Hepatocyte (in vitro differentiated cells): ENCODE results near the gene TIE1. TPM values are rescaled to one million over a fixed set of nuclear protein-coding genes. Genes with fewer than 3 reads are reported as not detected.

Experiments used
- DNase-seq: peaks from one replicate; pipeline ENCODE4 v3.0.0-alpha.2; 2016; ENCODE audit warnings: low spot score
- H2AFZ ChIP-seq: fragments of 200-600 bp; sonication (generic); 2 replicates; pipeline ENCODE4 v1.6.0; 2016; ENCODE audit warnings: antibody characterized with exemption, mild to moderate bottlenecking
- H3K27ac ChIP-seq: fragments of 200-600 bp; sonication (generic); 2 replicates; pipeline ENCODE4 v1.5.1; 2016; ENCODE audit warnings: mild to moderate bottlenecking
- H3K27me3 ChIP-seq: fragments of 200-600 bp; sonication (generic); 2 replicates; pipeline ENCODE4 v1.6.1; 2016
- H3K36me3 ChIP-seq: fragments of 200-600 bp; sonication (generic); replicated peaks from 2 replicates; pipeline ENCODE4 v1.5.1; 2016; ENCODE audit warnings: low read depth; ENCODE audit not compliant: insufficient read depth
- H3K4me1 ChIP-seq: fragments of 200-600 bp; sonication (generic); 2 replicates; pipeline ENCODE4 v1.5.1; 2016; ENCODE audit warnings: mild to moderate bottlenecking, moderate library complexity; ENCODE audit not compliant: insufficient read depth
- H3K4me2 ChIP-seq: fragments of 200-600 bp; sonication (generic); 2 replicates; pipeline ENCODE4 v1.6.0; 2016
- H3K4me3 ChIP-seq: fragments of 200-600 bp; sonication (generic); 2 replicates; pipeline ENCODE4 v1.5.1; 2016; ENCODE audit warnings: mild to moderate bottlenecking
- H3K79me2 ChIP-seq: fragments of 200-600 bp; sonication (generic); 2 replicates; pipeline ENCODE4 v1.6.0; 2017; ENCODE audit warnings: mild to moderate bottlenecking
- H3K9me2 ChIP-seq: fragments of 200-600 bp; sonication (generic); replicated peaks from 2 replicates; pipeline ENCODE4 v1.6.0; 2017; ENCODE audit warnings: mild to moderate bottlenecking; ENCODE audit not compliant: insufficient read depth
- H3K9me3 ChIP-seq: fragments of 200-600 bp; sonication (generic); 2 replicates; pipeline ENCODE4 v1.5.1; 2016; ENCODE audit warnings: low read depth, mild to moderate bottlenecking
- H4K20me1 ChIP-seq: fragments of 200-600 bp; sonication (generic); 2 replicates; pipeline ENCODE4 v1.6.0; 2016; ENCODE audit warnings: mild to moderate bottlenecking; ENCODE audit not compliant: insufficient read depth, poor library complexity, severe bottlenecking
- CTCF ChIP-seq: fragments of 200-600 bp; sonication (generic); IDR thresholded peaks from 2 replicates; pipeline ENCODE4 v1.5.1; 2016; ENCODE audit warnings: antibody characterized with exemption, mild to moderate bottlenecking; ENCODE audit not compliant: poor library complexity
- EZH2 ChIP-seq: fragments of 200-600 bp; sonication (generic); IDR thresholded peaks from 2 replicates; pipeline ENCODE4 v1.6.1; 2016; ENCODE audit warnings: antibody characterized with exemption, mild to moderate bottlenecking, borderline replicate concordance
- EZH2phosphoT487 ChIP-seq: fragments of 200-600 bp; sonication (generic); IDR thresholded peaks from one replicate; pipeline ENCODE4 v1.6.1; 2018; ENCODE audit warnings: antibody characterized with exemption, mild to moderate bottlenecking, low read depth, moderate library complexity; ENCODE audit not compliant: unreplicated experiment, severe bottlenecking
- WGBS: methylation state at CpG from one replicate; pipeline ENCODE4 v1.1.6; 2016; ENCODE audit warnings: low lambda C conversion rate; ENCODE audit errors: missing lambda C conversion rate; 5-methylcytosine and 5-hydroxymethylcytosine counted together
- polyA plus RNA-seq: library from polyadenylated mRNA; unstranded; fragments of >200 nt; fragmentation: Nextera tagmentation; extraction: Ambion mirVana; gene quantifications from 2 replicates; pipeline ENCODE4 v1.2.1, GENCODE V29; 2016
- total RNA-seq: library from RNA; depleted of rRNA; stranded (reverse); fragments of >200 nt; gene quantifications from 2 replicates; pipeline ENCODE4 v1.2.3, GENCODE V29; 2014

Gene TIE1
- total and polyA plus RNA-seq, 2 experiments from 2014 or later = 0.33 to 1.2 TPM

GRCh38 chr1:43358121-43358745 is 57.5 kb downstream of the TIE1 start:
- H3K27ac ChIP-seq = peak overlapping the region; percentile 94
- 3% methylated on average over 27 of the region's 33 CpGs for WGBS
- peaks cover 6% of the 10 kb centered on the region for H3K79me2 ChIP-seq
- H3K9me2 ChIP-seq = no peaks in the 10 kb centered on the region
- H3K4me3 ChIP-seq = peak overlapping the region; percentile 50
- no peak for TF ChIP-seq EZH2
- no peak for TF ChIP-seq EZH2phosphoT487
- TF ChIP-seq CTCF = peak; percentile 51
- H3K27me3 ChIP-seq = no peaks in the 10 kb centered on the region
- peak overlapping the region; percentile 87 for H2AFZ ChIP-seq
- H3K9me3 ChIP-seq = no peaks in the 10 kb centered on the region
- H3K36me3 ChIP-seq = no peaks in the 10 kb centered on the region
- peak overlapping the region; percentile 92 for H3K4me2 ChIP-seq
- H4K20me1 ChIP-seq = no peaks in the 10 kb centered on the region
- H3K4me1 ChIP-seq = no peaks in the 10 kb centered on the region
- peak; percentile 57 for DNase-seq

- peak within 1 kb of the TSS; percentile 87 for H2AFZ ChIP-seq
- no peaks in the 10 kb centered on the region for H3K36me3 ChIP-seq
- H3K79me2 ChIP-seq = peaks cover 6% of the 10 kb centered on the region
- no peaks in the 10 kb centered on the region for H3K9me3 ChIP-seq
- no peaks in the 10 kb centered on the region for H3K27me3 ChIP-seq
- peak; percentile 99 for DNase-seq
- peak within 1 kb of the TSS; percentile 50 for H3K4me3 ChIP-seq
- no peaks in the 10 kb centered on the region for H3K4me1 ChIP-seq
- H3K9me2 ChIP-seq = no peaks in the 10 kb centered on the region
- 3% methylated on average over 47 of the region's 59 CpGs for WGBS
- peak within 1 kb of the TSS; percentile 94 for H3K27ac ChIP-seq
- H4K20me1 ChIP-seq = no peaks in the 10 kb centered on the region
- peak within 1 kb of the TSS; percentile 92 for H3K4me2 ChIP-seq
- no peak for TF ChIP-seq EZH2phosphoT487
- TF ChIP-seq CTCF = no peak
- TF ChIP-seq EZH2 = no peak
These were observed 58.2 kb downstream of the TIE1 start, which contains the start of gene CDC20 for GRCh38 chr1:43358746-43359693. TSS of gene CDC20 (plus strand) at chr1:43358981. CDS start at chr1:43359216, 235 bp downstream.

DNA sequence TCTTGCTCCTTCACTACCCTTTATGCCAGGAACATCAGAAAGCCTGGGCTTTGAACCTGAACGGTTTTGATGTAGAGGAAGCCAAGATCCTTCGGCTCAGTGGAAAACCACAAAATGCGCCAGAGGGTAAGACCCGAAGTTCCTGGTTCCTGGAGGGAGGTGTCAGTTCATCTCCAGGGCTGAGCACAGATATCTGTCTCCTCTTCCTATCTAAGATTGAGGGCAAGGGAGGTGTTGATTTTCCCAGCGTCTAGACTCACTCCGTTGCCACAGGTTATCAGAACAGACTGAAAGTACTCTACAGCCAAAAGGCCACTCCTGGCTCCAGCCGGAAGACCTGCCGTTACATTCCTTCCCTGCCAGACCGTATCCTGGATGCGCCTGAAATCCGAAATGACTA is 58.9 kb downstream of the TIE1 start:
- no peaks in the 10 kb centered on the region for H3K9me3 ChIP-seq
- no peak for DNase-seq
- H3K9me2 ChIP-seq = no peaks in the 10 kb centered on the region
- no peak overlapping the region for H3K4me3 ChIP-seq
- no peaks in the 10 kb centered on the region for H3K27me3 ChIP-seq
- no peaks in the 10 kb centered on the region for H4K20me1 ChIP-seq
- H3K36me3 ChIP-seq = no peaks in the 10 kb centered on the region
- peak overlapping the region; percentile 1 for H3K27ac ChIP-seq
- TF ChIP-seq EZH2phosphoT487 (no peak), EZH2 (no peak), CTCF (no peak)
- H3K79me2 ChIP-seq = peaks cover 10% of the 10 kb centered on the region
- H3K4me2 ChIP-seq = peak overlapping the region; percentile 89
- 54% methylated on average over 11 of the region's 11 CpGs for WGBS
- no peaks in the 10 kb centered on the region for H3K4me1 ChIP-seq
- no peak overlapping the region for H2AFZ ChIP-seq
